Activated CD4-positive, alpha-beta memory T cell treated with anti-CD3 and anti-CD28 coated beads for 36 hours (primary cell): ENCODE measurements around the gene SDHC. TPM values are rescaled to one million over a fixed set of nuclear protein-coding genes. Genes with fewer than 3 reads are reported as not detected.
"Not testable (repeated sequence)": the region's sequence is repeated elsewhere in the genome, so short reads cannot be mapped to it uniquely, and the experiment has no call there.

Source experiments
- CTCF ChIA-PET: fragments of 350-600 bp; sonication (Branson Sonifier 250); formaldehyde crosslinking; loops from one replicate; lab custom pipeline; 2021; ENCODE audit warnings: antibody characterized with exemption, inconsistent platforms; lab: Charles Lee
- POLR2A ChIA-PET: fragments of 350-600 bp; sonication (Branson Sonifier 250); formaldehyde crosslinking; loops from one replicate; lab custom pipeline; 2021; ENCODE audit warnings: antibody characterized with exemption; lab: Charles Lee
- DNase-seq: peaks from one replicate; pipeline ENCODE4 v3.0.0-alpha.2; 2020
- H3K27ac Mint-ChIP-seq: one replicate; pipeline ENCODE4 v1.8.0; 2021; ENCODE audit warnings: mixed read lengths
- H3K27me3 Mint-ChIP-seq: one replicate; pipeline ENCODE4 v1.8.0; 2021; ENCODE audit warnings: mixed read lengths
- H3K36me3 Mint-ChIP-seq: one replicate; pipeline ENCODE4 v1.8.0; 2021; ENCODE audit warnings: mixed read lengths
- H3K4me1 Mint-ChIP-seq: one replicate; pipeline ENCODE4 v1.8.0; 2021; ENCODE audit warnings: low read depth, mixed read lengths
- H3K4me3 Mint-ChIP-seq: one replicate; pipeline ENCODE4 v1.8.0; 2021; ENCODE audit warnings: mild to moderate bottlenecking, mixed read lengths
- H3K9me3 Mint-ChIP-seq: one replicate; pipeline ENCODE4 v1.8.0; 2021; ENCODE audit warnings: mixed read lengths
- intact Hi-C: fragments of 100-400 bp; cut with micrococcal nuclease; formaldehyde crosslinking; loops from one replicate; pipeline ENCODE4 v1.15.1; 2023
- total RNA-seq, 2 experiments: library from RNA; stranded (reverse); gene quantifications; one replicate each; pipeline ENCODE4 v1.2.3, GENCODE V29; 2021

SDHC gene
- total RNA-seq, 2 experiments from 2014 or later, result 212 to 215 TPM

DNA sequence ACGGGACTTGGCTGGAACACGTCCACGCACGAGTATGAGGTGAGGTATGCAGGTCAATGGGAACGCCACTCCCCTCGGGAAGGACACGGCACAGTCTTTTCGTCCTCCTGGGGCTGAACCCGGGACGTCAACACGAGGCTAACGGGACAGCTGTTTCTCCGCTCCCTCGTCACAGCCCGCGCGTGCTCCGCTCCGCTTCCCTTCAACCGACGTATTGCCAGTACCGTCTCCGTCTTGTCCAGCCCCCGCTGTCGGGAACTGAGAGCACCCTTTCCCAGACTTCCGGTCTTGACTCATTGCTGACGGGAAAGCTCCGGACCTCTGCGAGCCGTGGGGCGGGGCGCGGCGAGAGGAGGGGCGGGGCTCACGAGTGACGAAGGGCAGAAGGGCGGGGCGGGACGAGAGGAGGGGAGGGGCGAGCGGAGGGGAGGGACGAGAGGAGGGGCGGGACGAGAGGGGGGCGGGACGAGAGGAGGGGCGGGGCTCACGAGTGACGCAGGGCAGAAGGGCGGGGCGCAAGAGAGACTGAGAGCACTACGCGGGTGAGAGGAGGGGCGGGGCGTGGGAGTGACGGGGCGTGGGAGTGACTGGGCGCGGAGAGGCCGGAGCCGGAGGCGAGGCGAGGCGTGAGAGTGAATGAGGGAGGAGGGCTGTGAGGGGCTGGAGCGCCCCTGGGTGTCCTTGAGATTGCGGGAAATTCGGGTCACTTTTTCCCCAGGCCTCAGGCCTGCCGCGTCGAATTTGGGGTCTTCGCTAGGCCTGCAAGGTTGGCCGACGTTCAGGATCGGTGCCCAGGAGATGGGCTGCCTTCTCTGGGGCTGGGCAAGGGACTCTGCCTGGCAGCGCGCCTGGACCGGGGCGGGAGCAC, 75.7 kb downstream of the SDHC start:
- no peaks in the 10 kb centered on the region for H3K36me3 Mint-ChIP-seq
- intact Hi-C loops, result loop anchor here (1.0 to 10.0 kb wide), 5 partner anchors 9 to 355 kb away; partner anchors contain the start of genes DUSP12 and NDUFS2
- no peaks in the 10 kb centered on the region for H3K9me3 Mint-ChIP-seq
- H3K27me3 Mint-ChIP-seq, result no peaks in the 10 kb centered on the region
- ChIA-PET CTCF (interaction anchor here (0.9 to 2.3 kb wide), 7 partner anchors 8 to 167 kb away, joined by 3 to 8 read pairs (median 5); partner anchors contain the start of gene TOMM40L), POLR2A (interaction anchor here (0.6 to 1.4 kb wide), 6 partner anchors 10 to 222 kb away, joined by 3 to 5 read pairs (median 3); partner anchors contain the start of genes NDUFS2 and TOMM40L)
- DNase-seq, result peak; percentile 95
- peaks cover 45% of the 10 kb centered on the region for H3K4me1 Mint-ChIP-seq
- H3K27ac Mint-ChIP-seq, result peak overlapping the region; percentile 96
- peak overlapping the region; percentile 93 for H3K4me3 Mint-ChIP-seq

DNA sequence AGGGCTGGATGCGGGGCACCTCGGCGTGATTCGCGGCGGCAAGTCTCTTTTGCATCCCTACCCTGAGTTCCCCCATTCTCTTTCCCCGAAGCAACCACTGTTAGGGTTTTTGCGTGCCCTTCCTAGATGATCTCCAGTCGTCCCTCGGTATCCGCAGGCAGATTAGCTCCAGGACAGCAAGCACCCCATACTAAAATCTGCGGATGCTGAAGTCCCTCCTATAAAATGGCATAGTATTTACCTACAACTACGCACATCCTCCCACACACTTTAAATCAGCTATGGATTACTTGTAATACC, 76.3 kb downstream of the SDHC start:
- DNase-seq, result no peak
- Mint-ChIP-seq H3K4me1 (peaks cover 45% of the 10 kb centered on the region), H3K27me3 (no peaks in the 10 kb centered on the region), H3K27ac (peak overlapping the region; percentile 96), H3K9me3 (no peaks in the 10 kb centered on the region), H3K4me3 (peak overlapping the region; percentile 93), H3K36me3 (no peaks in the 10 kb centered on the region)
- CTCF ChIA-PET, result interaction anchor here (1.3 to 1.4 kb wide), 3 partner anchors 9 to 18 kb away, joined by 3 to 5 read pairs (median 5); no protein-coding TSS in a partner anchor
- POLR2A ChIA-PET, result interaction anchor here (1.0 kb wide), 1 partner anchor 222 kb away, joined by 3 read pairs; no protein-coding TSS in a partner anchor
- intact Hi-C loops, result loop anchor here (1.0 to 10.0 kb wide), 4 partner anchors 9 to 354 kb away; partner anchors contain the start of gene DUSP12

DNA sequence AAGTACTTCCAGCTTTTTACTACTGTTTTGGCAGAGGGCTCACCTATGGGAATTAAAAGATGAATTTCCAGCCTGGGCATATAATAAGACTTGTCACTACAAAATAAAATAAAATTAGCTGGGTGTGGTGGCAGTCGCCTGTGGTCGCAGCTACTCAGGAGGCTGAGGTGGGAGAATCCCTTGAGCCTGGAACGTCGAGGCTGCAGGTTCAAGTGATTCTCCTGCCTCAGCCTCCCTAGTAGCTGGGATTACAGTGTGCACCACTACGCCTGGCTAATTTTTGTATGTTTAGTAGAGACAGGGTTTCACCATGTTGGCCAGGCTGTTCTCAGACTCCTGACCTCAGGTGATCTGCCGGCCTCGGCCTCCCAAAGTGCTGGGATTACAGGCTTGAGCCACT, 77.0 kb downstream of the SDHC start:
- not testable (repeated sequence) for H3K9me3 Mint-ChIP-seq, H3K36me3 Mint-ChIP-seq, DNase-seq, H3K27me3 Mint-ChIP-seq
- Mint-ChIP-seq H3K27ac (peak overlapping the region; percentile 96), H3K4me3 (peak overlapping the region; percentile 93), H3K4me1 (peaks cover 42% of the 10 kb centered on the region)
- intact Hi-C loops, result loop anchor here (2.0 to 10.0 kb wide), 3 partner anchors 54 to 354 kb away; partner anchors contain the start of gene DUSP12
- POLR2A ChIA-PET, result interaction anchor here (1.0 kb wide), 1 partner anchor 221 kb away, joined by 3 read pairs; no protein-coding TSS in a partner anchor
- CTCF ChIA-PET, result interaction anchor here (0.7 to 1.4 kb wide), 3 partner anchors 10 to 49 kb away, joined by 3 to 5 read pairs (median 5); no protein-coding TSS in a partner anchor

DNA sequence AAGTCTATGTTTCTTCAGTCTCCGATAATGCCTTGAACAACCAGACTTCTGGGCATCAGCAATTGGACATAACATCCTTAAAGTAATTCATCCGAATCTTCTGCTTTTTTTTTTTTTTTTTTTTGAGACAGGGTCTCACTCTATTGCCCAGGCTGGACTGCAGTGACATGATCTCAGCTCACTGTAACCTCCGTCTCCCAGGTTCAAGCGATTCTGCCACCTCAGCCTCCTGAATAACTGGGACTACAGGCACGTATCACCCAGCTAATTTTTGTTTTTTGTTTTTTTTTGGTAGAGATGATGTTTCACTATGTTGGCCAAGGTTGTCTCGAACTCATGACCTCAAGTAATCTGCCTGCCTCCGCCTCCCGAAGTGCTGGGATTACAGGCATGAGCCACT, 77.4 kb downstream of the SDHC start:
- Mint-ChIP-seq H3K4me1 (peaks cover 37% of the 10 kb centered on the region), H3K36me3 (no peaks in the 10 kb centered on the region), H3K4me3 (peak overlapping the region; percentile 93), H3K27ac (no peak overlapping the region), H3K9me3 (no peaks in the 10 kb centered on the region), H3K27me3 (no peaks in the 10 kb centered on the region)
- intact Hi-C loops, result loop anchor here (2.0 to 10.0 kb wide), 3 partner anchors 53 to 353 kb away; partner anchors contain the start of gene DUSP12
- POLR2A ChIA-PET, result no interaction called here
- DNase-seq, result no peak
- CTCF ChIA-PET, result interaction anchor here (0.7 to 1.4 kb wide), 3 partner anchors 10 to 48 kb away, joined by 3 to 5 read pairs (median 5); no protein-coding TSS in a partner anchor

DNA sequence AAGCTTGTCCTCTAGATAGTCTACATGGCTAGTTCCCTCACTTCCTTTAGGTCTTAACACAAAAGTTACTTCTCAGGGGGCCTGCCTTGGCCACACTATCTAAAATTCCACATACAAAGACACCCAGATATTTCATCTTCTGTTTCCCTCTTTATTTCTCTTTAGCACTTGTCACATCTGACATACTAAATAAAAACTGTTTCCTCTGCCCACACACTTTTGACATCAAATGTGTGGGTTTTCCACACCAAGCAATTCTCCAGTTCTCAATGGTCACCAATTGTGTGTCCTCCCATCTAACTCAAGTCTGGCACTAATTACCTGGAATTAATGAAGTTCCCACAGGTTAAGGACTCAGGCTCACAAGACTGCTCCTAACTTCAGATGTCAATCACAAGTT, 79.0 kb downstream of the SDHC start:
- intact Hi-C loops, result loop anchor here (10.0 kb wide), 2 partner anchors 52 to 352 kb away; partner anchors contain the start of gene DUSP12
- DNase-seq, result no peak
- Mint-ChIP-seq H3K4me3 (no peak overlapping the region), H3K27ac (no peak overlapping the region), H3K27me3 (no peaks in the 10 kb centered on the region), H3K36me3 (no peaks in the 10 kb centered on the region), H3K4me1 (peaks cover 25% of the 10 kb centered on the region), H3K9me3 (no peaks in the 10 kb centered on the region)
- ChIA-PET CTCF (no interaction called here), POLR2A (no interaction called here)

DNA sequence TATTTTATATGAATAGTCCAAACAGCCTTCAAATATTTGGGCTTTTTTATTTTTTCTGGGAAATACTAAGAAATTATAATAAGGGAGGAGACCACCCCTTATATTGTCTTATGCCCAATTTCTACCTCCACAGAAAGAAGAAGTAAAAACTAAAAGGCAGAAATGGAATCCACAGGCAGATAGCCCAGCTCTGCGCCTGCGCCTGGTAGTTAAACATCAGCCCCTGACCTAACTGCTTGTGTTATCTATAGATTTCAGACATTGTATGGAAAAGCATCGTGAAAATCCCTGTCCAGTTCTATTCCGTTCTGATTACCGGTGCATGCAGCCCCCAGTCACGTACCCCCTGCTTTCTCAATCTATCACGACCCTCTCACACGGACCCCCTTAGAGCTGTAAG, 82.9 kb downstream of the SDHC start:
- POLR2A ChIA-PET, H3K27ac Mint-ChIP-seq, H3K27me3 Mint-ChIP-seq, H3K4me3 Mint-ChIP-seq, DNase-seq, H3K9me3 Mint-ChIP-seq, CTCF ChIA-PET: not testable (repeated sequence)
- H3K4me1 Mint-ChIP-seq, result peaks cover 29% of the 10 kb centered on the region
- peaks cover 21% of the 10 kb centered on the region for H3K36me3 Mint-ChIP-seq
- intact Hi-C loops, result loop anchor here (10.0 kb wide), 2 partner anchors 48 to 348 kb away; partner anchors contain the start of gene DUSP12

DNA sequence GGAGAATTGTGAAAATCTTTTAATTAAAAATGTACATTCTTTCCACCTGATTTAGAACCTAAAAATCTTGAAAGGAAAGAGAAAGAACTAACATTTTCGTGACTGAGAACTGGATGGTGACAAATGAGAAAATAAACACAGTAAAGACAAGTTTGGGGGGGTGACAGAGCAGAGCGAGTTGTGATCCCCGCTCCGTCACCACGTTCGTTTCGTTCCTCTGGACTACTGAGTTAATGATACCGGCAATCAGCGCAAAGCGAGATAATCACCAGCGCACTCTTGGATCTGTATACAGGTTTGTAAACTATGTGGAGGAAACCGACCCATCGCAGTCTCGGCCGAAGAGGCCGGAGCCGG, 84.7 kb downstream of the SDHC start:
- Mint-ChIP-seq H3K4me1 (peaks cover 34% of the 10 kb centered on the region), H3K27me3 (peaks cover 3% of the 10 kb centered on the region), H3K27ac (peak overlapping the region; percentile 99), H3K9me3 (no peaks in the 10 kb centered on the region), H3K4me3 (peak overlapping the region; percentile 93), H3K36me3 (peaks cover 21% of the 10 kb centered on the region)
- no peak for DNase-seq
- ChIA-PET POLR2A (interaction anchor here (1.6 kb wide), 1 partner anchor 12 kb away, joined by 3 read pairs; no protein-coding TSS in a partner anchor), CTCF (no interaction called here)
- intact Hi-C loops, result loop anchor here (1.0 to 10.0 kb wide), 3 partner anchors 9 to 346 kb away; partner anchors contain the start of gene DUSP12

DNA sequence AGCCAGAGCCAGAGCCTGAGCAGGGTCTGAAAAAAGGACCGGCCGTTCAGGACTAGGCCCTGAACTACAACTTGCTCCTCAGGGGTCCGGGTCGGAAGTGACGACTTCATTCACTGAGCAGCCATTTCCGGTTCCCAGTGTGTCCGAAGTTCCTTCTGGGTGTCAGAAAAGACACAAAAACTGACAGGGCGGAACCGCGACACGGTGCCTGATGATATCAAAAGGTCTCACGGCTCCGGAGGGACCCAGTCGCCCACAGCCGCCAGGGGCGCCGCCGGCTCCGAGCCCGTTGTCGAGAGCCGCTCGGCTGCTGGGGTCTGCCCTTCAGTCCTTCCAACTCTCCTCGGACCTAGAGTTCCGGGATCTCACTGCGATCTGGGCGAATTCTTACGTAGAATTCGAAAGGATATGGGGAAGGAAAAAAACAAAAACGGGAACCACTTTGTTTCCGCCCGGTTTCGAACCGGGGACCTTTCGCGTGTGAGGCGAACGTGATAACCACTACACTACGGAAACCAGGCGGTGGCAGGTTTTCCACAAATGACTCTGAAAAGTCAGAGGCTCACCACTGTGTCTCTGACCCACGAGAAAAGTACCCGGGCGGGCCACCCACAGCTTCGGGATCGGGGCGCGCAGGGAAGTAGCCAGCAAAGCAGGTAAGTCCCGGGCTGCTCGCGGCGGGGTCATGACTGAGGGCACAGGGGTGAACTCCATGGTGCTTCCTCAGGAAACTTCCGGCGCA, 85.2 kb downstream of the SDHC start:
- intact Hi-C loops, result loop anchor here (1.0 to 10.0 kb wide), 3 partner anchors 9 to 345 kb away; partner anchors contain the start of gene DUSP12
- DNase-seq, result peak; percentile 94
- H3K9me3 Mint-ChIP-seq, result no peaks in the 10 kb centered on the region
- ChIA-PET POLR2A (interaction anchor here (1.3 to 1.7 kb wide), 3 partner anchors 10 to 174 kb away, joined by 3 to 4 read pairs (median 4); partner anchors contain the start of gene TOMM40L), CTCF (interaction anchor here (1.1 to 1.7 kb wide), 4 partner anchors 10 to 40 kb away, joined by 3 to 10 read pairs (median 6); no protein-coding TSS in a partner anchor)
- peak overlapping the region; percentile 99 for H3K27ac Mint-ChIP-seq
- peaks cover 3% of the 10 kb centered on the region for H3K27me3 Mint-ChIP-seq
- H3K36me3 Mint-ChIP-seq, result peaks cover 21% of the 10 kb centered on the region
- peaks cover 37% of the 10 kb centered on the region for H3K4me1 Mint-ChIP-seq
- H3K4me3 Mint-ChIP-seq, result peak overlapping the region; percentile 93

DNA sequence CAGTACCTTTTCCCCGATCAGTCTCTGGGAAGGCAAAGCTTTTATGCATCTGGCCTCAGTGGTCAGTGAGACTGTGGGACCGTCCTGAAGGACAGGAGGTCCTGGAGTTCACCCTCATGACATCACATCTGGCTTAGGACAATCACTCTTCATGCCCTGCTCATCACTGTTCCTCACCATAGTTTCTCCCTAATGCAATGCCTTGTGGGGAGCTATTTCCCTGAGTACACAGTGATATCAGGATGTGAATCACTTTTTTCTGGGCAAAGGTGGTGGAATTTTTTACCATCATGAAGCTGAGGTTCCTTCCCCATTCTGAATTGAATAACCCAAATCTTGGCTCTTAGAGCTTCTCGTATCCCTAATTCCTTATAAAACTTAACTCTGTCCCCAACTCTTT, 88.3 kb downstream of the SDHC start:
- ChIA-PET CTCF (interaction anchor here (1.0 to 1.2 kb wide), 2 partner anchors 38 to 211 kb away, joined by 3 to 4 read pairs; no protein-coding TSS in a partner anchor), POLR2A (no interaction called here)
- no peak overlapping the region for H3K4me3 Mint-ChIP-seq
- no peak for DNase-seq
- no peak overlapping the region for H3K27ac Mint-ChIP-seq
- peaks cover 3% of the 10 kb centered on the region for H3K27me3 Mint-ChIP-seq
- H3K4me1 Mint-ChIP-seq, result peaks cover 37% of the 10 kb centered on the region
- intact Hi-C loops, result no loop called here
- H3K9me3 Mint-ChIP-seq, result no peaks in the 10 kb centered on the region
- peaks cover 24% of the 10 kb centered on the region for H3K36me3 Mint-ChIP-seq

DNA sequence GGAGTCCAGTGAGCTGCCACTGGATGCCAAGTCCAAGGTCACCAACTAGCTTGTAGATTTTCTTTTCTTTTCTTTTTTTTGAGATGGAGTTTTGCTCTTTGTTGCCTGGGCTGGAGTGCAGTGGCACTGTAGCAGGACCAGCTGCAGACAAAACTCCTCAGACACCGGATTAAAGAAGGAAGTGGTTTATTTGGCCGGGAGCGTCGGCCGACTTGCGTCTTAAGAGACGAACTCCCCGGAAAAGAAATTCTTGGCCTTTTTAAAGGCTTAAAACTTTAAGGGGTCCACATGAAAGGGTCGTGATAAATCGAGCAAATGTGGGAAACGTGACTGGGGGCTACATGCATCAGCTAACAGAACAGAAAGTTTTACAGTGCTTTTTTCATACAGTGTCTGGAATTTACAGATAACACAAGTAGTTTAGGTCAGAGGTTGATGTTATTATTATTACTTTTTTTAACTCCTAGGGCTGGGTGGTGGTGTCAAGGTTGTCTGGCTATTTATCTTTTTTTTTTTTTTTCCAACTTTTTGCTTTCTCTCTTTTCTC, 89.9 kb downstream of the SDHC start:
- H3K4me1 Mint-ChIP-seq, result peaks cover 46% of the 10 kb centered on the region
- DNase-seq, result no peak
- H3K9me3 Mint-ChIP-seq, result no peaks in the 10 kb centered on the region
- H3K27me3 Mint-ChIP-seq, result peaks cover 3% of the 10 kb centered on the region
- ChIA-PET POLR2A (no interaction called here), CTCF (interaction anchor here (0.6 to 1.9 kb wide), 2 partner anchors 9 to 36 kb away, joined by 3 to 7 read pairs; no protein-coding TSS in a partner anchor)
- peaks cover 21% of the 10 kb centered on the region for H3K36me3 Mint-ChIP-seq
- H3K4me3 Mint-ChIP-seq, result peak overlapping the region; percentile 29
- intact Hi-C loops, result no loop called here
- no peak overlapping the region for H3K27ac Mint-ChIP-seq

DNA sequence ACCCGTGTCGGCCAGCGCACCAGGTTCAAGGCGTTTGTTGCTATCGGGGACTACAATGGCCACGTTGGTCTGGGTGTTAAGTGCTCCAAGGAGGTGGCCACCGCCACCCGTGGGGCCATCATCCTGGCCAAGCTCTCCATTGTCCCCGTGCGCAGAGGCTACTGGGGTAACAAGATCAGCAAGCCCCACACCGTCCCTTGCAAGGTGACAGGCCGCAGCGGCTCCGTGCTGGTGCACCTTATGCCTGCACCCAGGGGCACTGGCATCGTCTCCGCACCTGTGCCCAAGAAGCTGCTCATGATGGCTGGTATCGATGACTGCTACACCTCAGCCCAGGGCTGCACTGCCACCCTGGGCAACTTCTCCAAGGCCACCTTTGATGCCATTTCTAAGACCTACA, 92.4 kb downstream of the SDHC start:
- H3K9me3 Mint-ChIP-seq, H3K27me3 Mint-ChIP-seq, POLR2A ChIA-PET, H3K36me3 Mint-ChIP-seq, H3K27ac Mint-ChIP-seq, H3K4me3 Mint-ChIP-seq, DNase-seq, intact Hi-C loops: not testable (repeated sequence)
- H3K4me1 Mint-ChIP-seq, result peaks cover 54% of the 10 kb centered on the region
- CTCF ChIA-PET, result interaction anchor here (0.9 kb wide), 1 partner anchor 34 kb away, joined by 3 read pairs; no protein-coding TSS in a partner anchor
